Karpas-422 (cell line): ENCODE measurements around the gene GALNT10. TPM values are rescaled to one million over a fixed set of nuclear protein-coding genes. Genes with fewer than 3 reads are reported as not detected.

Source experiments
- DNase-seq: peaks from one replicate; pipeline ENCODE4 v3.0.0-alpha.2; 2015
- H2AFZ ChIP-seq: fragments of 200-600 bp; sonication (generic); 2 replicates; pipeline ENCODE4 v1.6.1; 2014; ENCODE audit warnings: antibody characterized with exemption, low read length, mixed read lengths
- H3K27ac ChIP-seq: fragments of 200-600 bp; sonication (generic); 2 replicates; pipeline ENCODE4 v1.5.1; 2014; ENCODE audit warnings: mild to moderate bottlenecking, low read length, moderate library complexity
- H3K27me3 ChIP-seq: fragments of 200-600 bp; sonication (generic); 2 replicates; pipeline ENCODE4 v1.6.1; 2014; ENCODE audit warnings: low read length, mixed read lengths
- H3K36me3 ChIP-seq: fragments of 200-600 bp; sonication (generic); 2 replicates; pipeline ENCODE4 v1.6.1; 2014; ENCODE audit warnings: low read length, mixed read lengths; ENCODE audit not compliant: insufficient read depth
- H3K4me1 ChIP-seq: fragments of 200-600 bp; sonication (generic); 2 replicates; pipeline ENCODE4 v1.6.1; 2014; ENCODE audit warnings: mild to moderate bottlenecking, low read length, mixed read lengths
- H3K4me2 ChIP-seq: fragments of 200-600 bp; sonication (generic); 2 replicates; pipeline ENCODE4 v1.6.1; 2014; ENCODE audit warnings: low read length, low read depth, mild to moderate bottlenecking; ENCODE audit not compliant: poor library complexity, severe bottlenecking
- H3K4me3 ChIP-seq: fragments of 200-600 bp; sonication (generic); 2 replicates; pipeline ENCODE4 v1.5.1; 2014; ENCODE audit warnings: mild to moderate bottlenecking, antibody characterized with exemption, low read length, mixed read lengths
- H3K79me2 ChIP-seq: fragments of 200-600 bp; sonication (generic); 2 replicates; pipeline ENCODE4 v1.6.1; 2014; ENCODE audit warnings: mild to moderate bottlenecking, low read length, mixed read lengths
- H3K9ac ChIP-seq: fragments of 200-600 bp; sonication (generic); 2 replicates; pipeline ENCODE4 v1.6.0; 2014; ENCODE audit warnings: low read length
- H3K9me2 ChIP-seq: fragments of 200-600 bp; sonication (generic), shearing (Covaris generic); replicated peaks from 2 replicates; pipeline ENCODE4 v1.6.0; 2014; ENCODE audit warnings: mild to moderate bottlenecking, low read length, moderate library complexity; ENCODE audit not compliant: insufficient read depth
- H3K9me3 ChIP-seq: fragments of 300-700, 200-600 bp; sonication (generic); 2 replicates; pipeline ENCODE4 v1.6.1; 2014; ENCODE audit warnings: low read length, mixed read lengths
- H4K20me1 ChIP-seq: fragments of 200-600 bp; sonication (generic); 2 replicates; pipeline ENCODE4 v1.6.1; 2014; ENCODE audit warnings: mild to moderate bottlenecking, antibody characterized with exemption, low read length, low read depth; ENCODE audit not compliant: insufficient read depth
- total RNA-seq: library from RNA; depleted of rRNA; stranded (reverse); fragments of >200 nt; shearing (Covaris generic); gene quantifications from 2 replicates; pipeline ENCODE4 v1.2.3, GENCODE V29; 2014; ENCODE audit warnings: low replicate concordance

Gene GALNT10
- total RNA-seq, 1 experiment from 2014 or later, result 3.6 TPM

DNA sequence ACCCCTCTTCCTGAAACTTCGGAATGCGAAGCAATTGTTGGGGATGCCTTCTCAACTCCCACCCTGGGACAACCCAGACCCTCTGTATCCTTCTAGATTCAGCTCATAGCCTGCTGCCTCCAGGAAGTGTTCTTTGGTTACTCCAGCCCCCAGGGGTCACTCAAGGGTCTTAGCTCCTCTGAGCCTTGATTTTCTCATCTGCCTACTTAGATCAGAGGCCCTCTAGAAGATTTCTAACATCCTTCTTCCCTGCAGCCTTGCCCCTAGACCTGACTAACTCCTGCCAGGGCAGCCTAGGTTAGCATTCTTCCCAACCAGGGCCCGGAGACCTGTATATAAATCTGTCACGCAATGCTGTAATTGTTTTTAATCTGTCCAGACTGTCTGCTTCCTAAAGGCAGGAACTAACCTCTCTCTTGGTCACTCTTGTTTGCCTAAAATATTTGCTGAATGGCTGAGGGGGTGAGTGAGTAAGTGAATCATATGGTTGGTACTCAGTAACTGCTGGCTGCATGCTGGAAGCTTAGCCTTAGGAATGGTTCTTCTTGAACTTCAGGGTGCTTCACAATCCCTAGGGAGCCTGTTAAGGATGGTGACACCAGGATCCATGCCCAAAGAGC is 8.2 kb downstream of the GALNT10 start:
- Histone ChIP-seq H3K36me3 (no peaks in the 10 kb centered on the region), H4K20me1 (peaks cover 2% of the 10 kb centered on the region; the same call in 1 of the 2 replicates), H3K4me2 (no peak overlapping the region), H3K27me3 (no peaks in the 10 kb centered on the region), H3K4me1 (no peaks in the 10 kb centered on the region), H3K79me2 (no peaks in the 10 kb centered on the region), H3K9me3 (no peaks in the 10 kb centered on the region), H3K4me3 (no peak overlapping the region), H3K27ac (no peak overlapping the region), H3K9ac (no peak overlapping the region), H2AFZ (no peak overlapping the region), H3K9me2 (no peaks in the 10 kb centered on the region)
- DNase-seq, result no peak

DNA sequence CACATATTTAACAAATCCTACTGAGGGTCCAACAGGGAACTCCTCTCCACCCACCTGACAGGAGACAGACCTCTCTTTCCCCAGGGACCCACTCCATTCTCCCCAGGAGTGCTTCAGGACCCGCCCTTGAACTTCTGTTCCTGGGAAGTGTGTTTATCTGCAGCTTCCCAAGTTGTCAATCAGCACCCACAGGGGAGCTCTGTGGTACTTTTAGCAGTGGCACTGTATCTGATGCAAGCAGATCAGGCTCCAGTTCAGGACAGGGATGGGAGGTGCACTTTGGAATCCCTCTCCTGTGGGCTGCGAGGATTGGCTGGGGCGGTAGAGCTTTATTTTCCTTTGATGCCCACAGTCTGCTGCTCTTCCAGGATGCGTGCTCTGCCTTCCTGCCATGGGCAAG is 8.7 kb downstream of the GALNT10 start:
- no peaks in the 10 kb centered on the region for H3K4me1 ChIP-seq
- no peak overlapping the region for H3K9ac ChIP-seq

DNA sequence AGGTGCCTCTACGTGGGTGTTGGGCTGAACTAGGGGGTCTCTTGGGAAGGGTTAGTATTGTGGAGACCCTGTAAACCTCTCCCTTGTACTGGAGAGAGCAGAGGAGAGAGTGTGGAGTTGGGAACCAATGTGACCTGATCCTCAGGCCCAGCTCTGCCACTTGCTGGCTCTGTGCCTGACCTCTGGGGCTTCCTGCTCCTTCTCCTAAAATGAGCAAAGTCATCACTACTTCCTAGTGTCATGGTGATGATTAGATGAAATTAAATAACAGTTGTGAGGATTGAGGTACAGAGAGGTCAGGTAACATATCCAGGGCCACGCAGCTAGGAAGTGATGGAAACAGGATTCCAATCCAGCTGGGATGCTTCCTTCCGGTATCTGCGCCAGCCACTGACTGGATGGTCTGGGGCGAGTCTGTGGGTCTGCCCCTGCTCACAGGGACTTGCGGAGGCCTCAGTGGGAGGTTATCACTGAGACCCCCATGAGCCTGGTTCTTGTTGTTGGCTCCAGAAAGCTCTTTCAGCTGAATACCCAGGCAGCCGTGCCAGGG is 9.2 kb downstream of the GALNT10 start:
- Histone ChIP-seq H3K4me1 (no peaks in the 10 kb centered on the region), H3K9me2 (no peaks in the 10 kb centered on the region), H3K27me3 (no peaks in the 10 kb centered on the region), H3K4me2 (no peak overlapping the region), H3K27ac (no peak overlapping the region), H3K79me2 (no peaks in the 10 kb centered on the region), H3K9ac (no peak overlapping the region), H3K4me3 (no peak overlapping the region), H3K9me3 (no peaks in the 10 kb centered on the region), H4K20me1 (peaks cover 2% of the 10 kb centered on the region; the same call in 1 of the 2 replicates), H3K36me3 (no peaks in the 10 kb centered on the region), H2AFZ (no peak overlapping the region)
- no peak for DNase-seq

More for the DNA sequence above, 8.7 kb downstream of the GALNT10 start:
- Histone ChIP-seq H3K4me3 (no peak overlapping the region), H3K4me2 (no peak overlapping the region), H3K36me3 (no peaks in the 10 kb centered on the region), H4K20me1 (peaks cover 2% of the 10 kb centered on the region; the same call in 1 of the 2 replicates), H3K27ac (no peak overlapping the region), H3K9me3 (no peaks in the 10 kb centered on the region), H3K27me3 (no peaks in the 10 kb centered on the region), H3K79me2 (no peaks in the 10 kb centered on the region), H2AFZ (no peak overlapping the region), H3K9me2 (no peaks in the 10 kb centered on the region)
- no peak for DNase-seq

DNA sequence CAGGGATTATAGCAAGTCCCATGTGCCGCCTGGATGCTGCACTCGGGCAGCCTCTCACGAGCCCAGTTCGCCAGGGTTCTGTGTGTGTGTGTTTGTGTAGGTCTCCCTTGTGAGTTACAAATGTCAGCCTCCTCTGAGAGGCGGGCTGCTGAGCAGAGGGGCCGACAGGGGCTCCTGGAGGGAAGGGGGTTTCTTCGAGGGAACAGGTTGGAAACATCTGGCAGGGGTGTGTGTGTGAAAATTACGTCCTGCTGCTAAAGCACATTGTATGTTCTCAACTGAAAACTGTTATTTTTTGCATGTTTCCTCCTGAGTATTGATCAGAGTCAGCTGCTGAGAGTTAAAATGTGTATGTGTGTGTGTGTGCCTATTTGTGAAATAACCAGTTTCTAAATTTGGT is 9.7 kb downstream of the GALNT10 start:
- Histone ChIP-seq H3K9me2 (no peaks in the 10 kb centered on the region), H3K9me3 (no peaks in the 10 kb centered on the region), H3K9ac (no peak overlapping the region), H3K27ac (no peak overlapping the region), H3K4me2 (no peak overlapping the region), H3K4me1 (no peaks in the 10 kb centered on the region), H2AFZ (no peak overlapping the region), H3K79me2 (no peaks in the 10 kb centered on the region), H3K36me3 (no peaks in the 10 kb centered on the region), H3K4me3 (no peak overlapping the region), H4K20me1 (peaks cover 2% of the 10 kb centered on the region; the same call in 1 of the 2 replicates), H3K27me3 (no peaks in the 10 kb centered on the region)
- DNase-seq, result no peak

DNA sequence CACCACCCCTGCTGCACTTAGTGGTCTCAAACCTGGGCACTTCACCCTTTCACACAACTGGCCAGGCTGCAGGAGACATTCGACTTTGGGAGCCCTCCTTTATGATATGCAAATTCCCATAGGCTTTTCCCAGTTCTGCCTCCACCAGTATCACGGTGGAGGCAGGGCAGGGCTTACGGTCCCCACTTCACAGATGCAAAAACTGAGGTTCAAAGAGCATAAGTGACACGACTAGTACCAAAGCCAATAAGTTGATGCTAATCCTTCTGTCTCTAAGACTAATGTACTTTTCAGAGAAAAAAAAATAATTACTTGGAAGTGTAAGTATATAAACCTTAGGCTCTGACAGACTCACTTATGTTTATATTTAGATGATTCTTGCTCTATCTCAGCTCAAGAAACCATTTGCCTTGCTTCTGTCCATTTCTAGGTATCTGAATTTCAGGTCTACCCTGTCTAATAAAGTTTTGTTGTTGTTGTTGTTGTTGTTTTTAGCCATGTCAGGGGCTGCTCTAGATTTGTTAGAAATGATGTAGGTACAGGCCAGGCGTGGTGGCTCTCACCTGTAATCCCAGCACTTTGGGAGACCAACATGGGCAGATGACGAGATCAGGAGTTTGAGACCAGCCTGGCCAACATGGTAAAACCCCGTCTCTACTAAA is 10.7 kb downstream of the GALNT10 start:
- peaks cover 2% of the 10 kb centered on the region; the same call in 1 of the 2 replicates for H4K20me1 ChIP-seq
- no peak overlapping the region for H3K9ac ChIP-seq
- H2AFZ ChIP-seq, result no peak overlapping the region
- no peak overlapping the region for H3K4me2 ChIP-seq
- no peaks in the 10 kb centered on the region for H3K27me3 ChIP-seq
- no peaks in the 10 kb centered on the region for H3K4me1 ChIP-seq
- H3K79me2 ChIP-seq, result no peaks in the 10 kb centered on the region
- H3K4me3 ChIP-seq, result no peak overlapping the region
- no peak for DNase-seq
- H3K9me2 ChIP-seq, result no peaks in the 10 kb centered on the region
- no peaks in the 10 kb centered on the region for H3K9me3 ChIP-seq
- no peaks in the 10 kb centered on the region for H3K36me3 ChIP-seq
- H3K27ac ChIP-seq, result no peak overlapping the region

DNA sequence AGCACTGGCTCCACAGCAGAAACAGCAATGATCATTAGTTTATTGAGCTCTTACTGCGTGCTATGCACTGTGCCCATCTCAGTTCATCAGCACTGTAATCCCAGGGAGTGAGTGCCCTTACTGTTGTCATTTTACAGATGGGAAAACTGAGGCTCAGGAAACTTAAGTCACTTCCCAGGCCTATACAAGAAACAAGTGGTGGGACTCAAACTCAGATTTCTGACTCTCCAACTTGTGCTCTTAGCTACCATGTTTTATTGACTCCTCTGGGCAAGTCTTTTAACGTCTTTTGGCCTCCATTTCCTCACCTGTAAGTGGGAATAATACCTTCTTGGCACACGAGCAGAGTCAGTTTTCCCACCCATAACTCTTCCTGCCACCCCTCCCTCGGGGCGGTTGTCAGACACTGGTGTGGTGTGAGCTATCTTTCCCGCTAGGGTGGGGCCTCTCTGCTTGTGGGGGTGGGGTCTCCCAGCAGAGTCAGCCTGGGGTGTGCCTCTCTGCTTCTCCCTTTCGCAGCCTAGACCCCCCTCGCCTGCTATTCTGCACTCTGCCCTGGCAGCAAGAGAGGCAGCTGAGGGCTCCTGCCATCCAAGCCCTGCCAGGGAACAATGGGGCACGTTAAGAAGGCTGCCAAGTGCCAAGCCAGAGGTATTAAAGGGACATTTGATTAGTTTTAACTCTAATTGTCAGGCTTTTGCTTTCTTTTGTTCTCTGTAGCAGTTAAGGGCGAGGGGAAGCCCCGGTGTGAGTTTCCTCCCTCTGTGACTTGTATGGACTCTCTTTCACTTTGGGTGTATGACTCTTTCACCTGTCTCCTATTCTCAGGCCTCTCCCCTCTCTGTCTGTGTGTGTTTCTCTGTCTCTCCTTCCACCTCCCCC is 12.1 kb downstream of the GALNT10 start:
- no peak overlapping the region for H3K4me3 ChIP-seq
- H3K9me3 ChIP-seq, result no peaks in the 10 kb centered on the region
- no peak for DNase-seq
- no peaks in the 10 kb centered on the region for H3K9me2 ChIP-seq
- no peak overlapping the region for H2AFZ ChIP-seq
- H4K20me1 ChIP-seq, result 0 out of 2 replicates have a peak, but pooled peaks cover 9% of the 10 kb centered on the region
- H3K36me3 ChIP-seq, result no peaks in the 10 kb centered on the region
- no peaks in the 10 kb centered on the region for H3K79me2 ChIP-seq
- no peak overlapping the region for H3K27ac ChIP-seq
- H3K9ac ChIP-seq, result no peak overlapping the region
- H3K27me3 ChIP-seq, result no peaks in the 10 kb centered on the region
- no peaks in the 10 kb centered on the region for H3K4me1 ChIP-seq
- no peak overlapping the region for H3K4me2 ChIP-seq

DNA sequence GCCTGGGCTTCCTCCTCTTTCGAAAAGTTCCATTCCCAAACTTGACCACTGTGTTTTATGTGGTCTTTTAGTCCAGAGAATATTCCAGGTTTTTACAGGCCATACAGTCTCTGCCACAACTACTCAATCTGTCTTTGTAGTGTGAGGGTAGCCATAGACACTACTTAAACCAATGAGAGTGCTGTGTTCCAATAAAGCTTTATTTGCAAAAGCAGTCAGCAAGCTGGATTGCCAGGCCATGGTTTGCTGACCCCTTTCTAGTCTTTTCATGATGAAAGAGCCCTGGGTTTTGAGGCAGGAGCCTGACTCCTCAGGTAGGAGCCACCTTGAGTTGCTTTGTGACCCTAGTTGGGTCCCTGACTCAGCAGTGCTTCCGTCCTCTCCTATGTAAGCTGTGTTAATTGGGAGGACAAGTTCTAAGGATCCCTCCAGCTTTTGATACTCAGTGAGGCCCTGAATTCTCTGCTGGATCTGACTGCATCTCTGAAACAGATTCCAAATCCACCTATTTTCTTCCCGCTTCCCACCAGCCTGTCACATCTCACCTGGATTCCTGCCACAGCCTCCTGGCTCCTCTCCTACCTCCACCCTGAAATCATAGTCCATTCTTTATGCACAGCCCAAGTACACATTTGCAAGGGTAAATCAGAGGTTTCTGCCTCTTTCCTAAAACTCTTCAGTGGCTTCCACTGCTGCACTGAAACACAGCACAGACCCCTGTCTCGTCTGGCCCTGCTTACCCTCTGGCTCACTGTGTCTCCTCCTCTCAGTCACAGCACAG is 13.5 kb downstream of the GALNT10 start:
- H3K27me3 ChIP-seq, result no peaks in the 10 kb centered on the region
- no peak overlapping the region for H3K4me3 ChIP-seq
- H3K36me3 ChIP-seq, result no peaks in the 10 kb centered on the region
- no peaks in the 10 kb centered on the region for H3K9me2 ChIP-seq
- H2AFZ ChIP-seq, result no peak overlapping the region
- no peaks in the 10 kb centered on the region for H3K79me2 ChIP-seq
- H3K9ac ChIP-seq, result no peak overlapping the region
- DNase-seq, result no peak
- H3K9me3 ChIP-seq, result no peaks in the 10 kb centered on the region
- no peak overlapping the region for H3K27ac ChIP-seq
- H3K4me2 ChIP-seq, result no peak overlapping the region
- 0 out of 2 replicates have a peak, but pooled peaks cover 9% of the 10 kb centered on the region for H4K20me1 ChIP-seq
- H3K4me1 ChIP-seq, result no peaks in the 10 kb centered on the region
